Hematopoietic multipotent progenitor cell (in vitro differentiated cells): ENCODE results near the gene CROCC2. TPM values are rescaled to one million over a fixed set of nuclear protein-coding genes. Genes with fewer than 3 reads are reported as not detected.
A peak's percentile ranks its signal among the peaks of the same experiment; 100 is the strongest.

ENCODE experiments used
- DNase-seq, 3 donors: peaks; one replicate each; pipeline ENCODE4 v3.0.0-alpha.2; 2011 to 2015; ENCODE audit warnings: low read depth in 2 of 3, low spot score in 2 of 3
- total RNA-seq: library from RNA; depleted of rRNA; stranded (reverse); fragments of >200 nt; gene quantifications from one replicate; pipeline ENCODE4 v1.2.3, GENCODE V29; 2012

The CROCC2 gene
- total RNA-seq, 1 donor, result not detected

- no peak for DNase-seq
These were observed 124.2 kb downstream of the CROCC2 start for GRCh38 chr2:241030333-241030680.

DNA sequence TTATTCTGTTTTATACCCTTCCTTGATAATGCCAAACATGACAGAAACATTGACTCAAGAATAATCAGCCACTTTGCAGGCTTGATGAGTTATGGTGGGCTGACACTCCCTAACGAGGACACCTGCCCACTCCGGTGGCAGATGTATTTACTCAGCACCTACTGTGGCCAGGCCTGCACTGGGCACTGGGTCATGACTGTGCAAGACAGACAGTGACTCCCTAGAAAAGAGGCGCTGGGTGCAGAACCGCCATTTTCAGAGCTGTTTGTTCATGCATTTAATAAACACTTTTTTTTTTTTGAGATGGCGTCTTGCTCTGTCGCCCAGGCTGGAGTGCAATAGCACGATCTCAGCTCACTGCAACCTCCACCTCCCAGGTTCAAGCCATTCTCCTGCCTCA, 124.7 kb downstream of the CROCC2 start:
- DNase-seq, result no peak

DNA sequence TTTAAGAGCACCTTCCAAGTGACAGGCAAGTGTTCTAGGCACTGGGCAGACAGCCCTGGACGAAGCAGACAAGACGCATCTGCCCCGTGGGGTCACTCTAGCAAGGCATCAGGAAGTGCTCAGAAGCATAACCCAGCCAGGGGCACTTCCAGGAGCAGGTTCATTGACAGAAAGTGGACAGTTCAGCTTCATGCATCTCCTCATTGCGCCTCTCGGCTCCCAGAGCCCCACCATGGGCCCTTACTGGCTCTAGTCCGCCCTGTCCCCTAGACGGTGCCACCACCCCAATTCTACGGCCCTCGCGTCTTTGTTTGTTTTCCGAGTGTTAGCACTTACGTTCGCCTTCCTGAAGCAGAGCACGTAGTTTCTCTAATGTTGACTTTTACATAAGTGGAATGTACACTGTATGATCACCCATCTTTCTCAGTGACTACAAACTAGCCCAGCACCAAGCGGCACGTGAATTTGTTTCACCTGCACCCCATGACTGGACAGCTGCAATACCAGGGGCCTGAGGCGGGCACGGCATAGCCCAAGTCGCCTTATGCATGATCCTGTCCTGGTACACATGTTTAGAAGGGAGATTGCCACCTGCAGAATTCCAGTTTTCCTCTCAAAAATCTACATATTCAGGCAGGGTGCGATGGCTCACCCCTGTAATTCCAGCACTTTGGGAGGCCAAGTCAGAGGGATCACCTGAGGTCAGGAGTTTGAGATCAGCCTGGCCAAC, 125.5 kb downstream of the CROCC2 start:
- no peak for DNase-seq

GRCh38 chr2:241033336-241033987, 127.3 kb downstream of the CROCC2 start:
- no peak for DNase-seq

DNA sequence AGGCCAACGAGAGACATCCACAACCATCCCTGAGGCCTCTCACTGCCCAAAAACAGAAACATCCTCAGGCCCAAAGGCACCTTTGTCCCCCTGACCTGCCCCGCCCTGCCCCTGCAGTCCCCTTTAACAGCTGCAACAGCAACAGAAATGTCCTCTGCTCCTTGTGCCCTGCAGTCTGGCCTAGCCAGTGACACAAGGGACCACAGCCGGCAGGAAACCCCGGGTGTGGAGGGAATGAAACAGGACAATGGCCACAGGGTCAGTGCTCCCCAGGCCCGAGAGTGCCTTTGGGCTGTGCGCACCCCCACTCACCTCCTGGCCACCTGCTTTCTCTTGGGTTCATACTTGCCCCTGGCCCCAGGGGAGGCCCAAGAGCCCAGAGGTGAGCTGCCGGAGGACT, 127.9 kb downstream of the CROCC2 start:
- DNase-seq, result no peak

DNA sequence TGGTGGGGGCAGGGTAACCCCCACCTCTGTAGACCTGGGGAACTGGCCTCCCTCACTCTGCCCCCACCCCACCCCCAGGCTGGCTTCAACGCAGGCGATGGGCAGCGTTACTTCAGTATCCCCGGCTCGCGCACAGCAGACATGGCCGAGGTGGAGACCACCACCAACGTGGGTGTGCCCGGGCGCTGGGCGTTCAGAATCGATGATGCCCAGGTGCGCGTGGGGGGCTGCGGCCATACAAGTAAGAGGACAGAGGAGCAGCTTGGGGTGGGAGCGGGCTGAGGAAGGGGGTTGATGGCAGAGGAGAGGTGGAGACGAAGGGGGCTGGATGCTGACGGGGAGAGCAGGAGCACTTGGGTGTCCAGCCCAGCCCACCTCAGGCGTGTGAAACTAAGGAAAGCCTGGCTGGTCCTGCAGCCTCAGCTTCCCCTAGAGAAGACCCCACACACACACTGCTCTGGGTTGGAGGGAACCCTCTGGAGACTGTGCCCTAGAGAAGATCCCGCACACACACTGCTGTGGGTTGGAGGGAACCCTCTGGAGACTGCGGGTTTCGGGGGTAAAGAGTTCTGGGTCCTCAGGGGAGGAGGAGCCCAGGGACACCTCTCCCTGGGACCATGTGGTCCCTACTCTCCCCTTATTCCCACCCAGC, 128.5 kb downstream of the CROCC2 start:
- DNase-seq, result no peak

DNA sequence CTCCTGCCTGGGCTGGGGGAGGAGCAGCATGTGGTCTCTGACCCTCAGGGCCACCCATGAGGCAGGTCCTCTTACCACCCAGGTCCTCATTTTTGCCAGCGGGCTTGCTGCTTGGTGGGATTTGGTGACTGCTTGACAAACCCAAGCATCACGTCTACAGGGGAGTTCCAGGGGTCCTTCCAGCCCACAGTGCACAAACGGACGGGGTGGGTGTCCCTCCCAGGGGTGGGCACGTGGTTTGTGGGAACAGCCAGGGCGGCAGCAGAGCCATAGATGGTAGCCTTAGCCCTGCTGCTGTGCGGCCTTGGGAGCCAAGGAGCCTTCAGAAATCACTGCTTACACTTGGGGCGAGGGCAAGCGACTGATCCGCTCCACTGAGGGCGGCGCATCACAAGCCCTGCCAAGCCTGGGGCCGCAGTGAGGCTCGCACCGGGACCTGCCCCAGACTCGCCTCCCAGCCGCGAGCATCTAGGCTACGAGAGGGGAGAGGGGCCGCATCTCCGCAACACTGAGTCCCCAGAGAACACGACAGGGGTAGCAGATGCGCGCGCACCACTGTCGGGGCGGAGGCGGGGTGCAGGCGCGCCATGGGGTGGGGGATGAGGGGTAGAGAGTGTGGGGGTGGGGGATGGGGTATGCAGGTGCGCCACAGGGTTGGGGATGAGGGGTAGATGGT, 129.1 kb downstream of the CROCC2 start:
- DNase-seq, result no peak

- peak in 1 of 3 donors; percentile 23 for DNase-seq
These were observed 129.8 kb downstream of the CROCC2 start for GRCh38 chr2:241035818-241036396.

- DNase-seq, result peak in 2 of 3 donors; percentile 31 to 55
These were observed 130.3 kb downstream of the CROCC2 start for GRCh38 chr2:241036397-241036963.

DNA sequence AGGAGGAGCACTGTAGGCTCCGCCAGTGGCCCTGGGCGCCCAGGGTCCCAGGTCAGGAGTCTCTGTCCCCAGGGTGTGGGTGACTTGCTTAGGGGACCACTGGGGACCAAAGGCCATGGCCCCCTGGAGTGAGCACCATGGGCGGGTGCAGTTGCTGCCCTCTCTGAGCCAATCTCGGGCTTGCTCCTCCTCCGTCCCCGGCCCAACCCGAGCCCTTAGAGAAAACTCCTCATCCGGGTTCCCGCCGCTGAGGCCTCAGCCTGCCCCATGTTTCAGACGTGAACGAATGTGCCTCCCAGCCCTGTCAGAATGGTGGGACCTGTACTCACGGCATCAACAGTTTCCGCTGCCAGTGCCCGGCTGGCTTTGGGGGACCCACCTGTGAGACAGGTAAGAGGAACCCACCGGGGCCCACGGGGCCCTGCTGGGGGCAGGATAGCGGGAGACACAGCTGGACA, 130.9 kb downstream of the CROCC2 start:
- no peak for DNase-seq

DNA sequence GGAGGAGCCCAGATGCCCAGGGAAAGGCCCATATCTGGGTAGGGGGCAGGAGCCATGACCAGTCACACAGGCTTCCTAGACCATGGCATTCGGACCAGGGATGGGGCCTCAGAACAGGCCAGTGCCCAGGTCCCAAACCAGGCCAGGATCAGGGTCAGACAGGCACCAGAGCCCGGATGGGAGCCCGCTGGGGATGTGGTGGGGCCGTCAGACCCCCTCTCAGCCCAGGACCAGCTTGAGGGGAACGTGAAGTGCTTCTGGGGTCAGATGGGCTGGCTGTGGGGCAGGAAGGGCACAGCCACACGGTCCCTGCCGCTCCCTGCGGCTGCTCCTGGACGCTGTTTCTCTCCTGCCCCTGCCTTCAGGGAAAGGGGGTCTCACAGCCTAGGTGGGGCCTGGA, 131.4 kb downstream of the CROCC2 start:
- DNase-seq, result no peak

GRCh38 chr2:241038374-241039180, 132.4 kb downstream of the CROCC2 start:
- DNase-seq, result no peak

- no peak for DNase-seq
These were observed 133.3 kb downstream of the CROCC2 start for GRCh38 chr2:241039416-241039815.

DNA sequence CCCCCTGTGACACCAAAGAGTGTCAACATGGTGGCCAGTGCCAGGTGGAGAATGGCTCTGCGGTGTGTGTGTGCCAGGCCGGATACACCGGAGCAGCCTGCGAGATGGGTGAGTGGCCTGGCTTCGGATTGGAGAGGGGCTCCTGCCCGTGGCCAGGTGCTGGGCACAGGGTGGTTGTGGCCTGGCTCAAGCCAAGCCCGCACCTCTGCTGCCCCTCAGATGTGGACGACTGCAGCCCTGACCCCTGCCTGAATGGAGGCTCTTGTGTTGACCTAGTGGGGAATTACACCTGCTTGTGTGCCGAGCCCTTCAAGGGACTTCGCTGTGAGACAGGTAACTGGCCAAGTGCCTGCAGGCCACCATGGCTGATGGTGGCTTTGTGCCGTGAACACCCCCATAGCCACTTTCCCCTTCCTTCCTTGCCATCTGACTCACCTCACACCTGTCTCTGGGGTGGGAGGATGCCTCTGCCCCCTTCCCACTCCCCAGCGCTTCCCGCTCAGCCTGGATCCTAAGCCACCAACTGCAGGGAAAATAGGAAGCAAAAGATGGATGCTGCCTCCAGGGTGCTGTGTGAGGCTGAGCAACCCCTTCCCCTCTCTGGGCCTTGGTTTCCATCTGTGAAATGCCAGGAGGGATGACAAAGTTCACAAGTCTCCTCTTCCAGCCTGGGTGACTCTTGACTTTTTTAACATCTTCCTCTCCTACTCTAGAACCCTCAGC, 134.1 kb downstream of the CROCC2 start:
- no peak for DNase-seq

DNA sequence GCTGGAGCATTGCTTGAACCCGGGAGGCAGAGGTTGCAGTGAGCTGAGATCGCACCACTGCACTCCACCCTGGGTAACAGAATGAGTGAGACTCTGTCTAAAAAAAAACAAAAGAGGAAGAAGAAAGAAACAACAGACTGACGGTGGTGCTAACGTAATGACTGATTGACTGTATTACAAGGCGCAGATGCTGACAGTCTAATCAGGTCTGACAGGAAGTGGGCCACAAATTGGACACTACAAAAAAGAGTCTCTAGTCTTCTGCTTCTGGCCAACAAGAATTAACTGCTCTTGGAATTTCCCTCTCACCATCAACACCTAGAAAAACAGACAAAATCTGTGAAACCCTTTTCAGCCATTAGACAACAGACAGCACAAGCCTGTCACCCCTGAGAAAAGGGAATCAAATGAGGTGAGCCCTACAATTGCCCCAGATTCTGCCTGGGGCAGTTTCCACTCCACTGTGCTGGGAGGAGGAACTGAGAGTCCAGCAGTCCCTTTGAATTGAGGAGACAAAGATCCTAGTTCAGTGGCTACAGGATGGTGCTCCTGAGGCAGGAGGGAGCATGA, 135.5 kb downstream of the CROCC2 start:
- peak in 1 of 3 donors; percentile 56 for DNase-seq
